ENCODE results near the gene UBE2J2.

The UBE2J2 gene

GRCh38 chr1:1273512-1274298, at the start of gene UBE2J2:
TSS of gene UBE2J2 (minus strand) at chr1:1273854. CDS start at chr1:1267992, 5,862 bp downstream.
- peak within 1 kb of the TSS; percentile 78 for H3K27ac ChIP-seq
- no peak for TF ChIP-seq ZFX (IDR thresholded peaks at IDR 0.05; ENCODE audit: borderline replicate concordance)
- TF ChIP-seq CTCF (IDR thresholded peaks at IDR 0.05): no peak

- 0 out of 2 replicates have a peak overlapping the region, but pooled peaks have one; percentile 25 for H3K27ac ChIP-seq
These were observed 49.3 kb upstream of the UBE2J2 start for GRCh38 chr1:1322952-1323351.

DNA sequence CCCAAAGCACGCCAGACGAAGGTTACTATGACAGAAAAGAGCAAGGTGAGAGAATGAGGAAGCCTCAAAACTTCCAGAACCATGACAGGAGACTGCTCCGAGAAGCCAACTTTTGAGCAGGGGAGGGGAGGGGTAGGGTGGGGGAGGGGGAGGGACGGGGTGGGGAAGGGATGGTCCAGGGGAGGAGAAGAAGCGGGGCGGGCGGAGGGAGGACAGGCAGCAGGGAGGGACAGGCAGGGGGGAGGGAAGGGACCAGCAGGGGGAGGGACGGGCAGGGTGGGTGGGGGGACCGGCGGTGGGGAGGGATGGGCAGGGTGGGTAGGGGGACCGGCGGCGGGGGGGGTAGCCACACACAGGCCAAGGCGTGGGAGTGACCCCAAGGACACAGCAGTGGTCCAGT, 48.8 kb upstream of the UBE2J2 start:
- H3K27ac ChIP-seq: no peak overlapping the region
- TF ChIP-seq CTCF (IDR thresholded peaks at IDR 0.05): no peak
- no peak for TF ChIP-seq ZFX (IDR thresholded peaks at IDR 0.05; ENCODE audit: borderline replicate concordance)

More at GRCh38 chr1:1322952-1323351, 49.3 kb upstream of the UBE2J2 start:
- no peak for TF ChIP-seq CTCF (IDR thresholded peaks at IDR 0.05)
- TF ChIP-seq ZFX (IDR thresholded peaks at IDR 0.05; ENCODE audit: borderline replicate concordance): no peak

DNA sequence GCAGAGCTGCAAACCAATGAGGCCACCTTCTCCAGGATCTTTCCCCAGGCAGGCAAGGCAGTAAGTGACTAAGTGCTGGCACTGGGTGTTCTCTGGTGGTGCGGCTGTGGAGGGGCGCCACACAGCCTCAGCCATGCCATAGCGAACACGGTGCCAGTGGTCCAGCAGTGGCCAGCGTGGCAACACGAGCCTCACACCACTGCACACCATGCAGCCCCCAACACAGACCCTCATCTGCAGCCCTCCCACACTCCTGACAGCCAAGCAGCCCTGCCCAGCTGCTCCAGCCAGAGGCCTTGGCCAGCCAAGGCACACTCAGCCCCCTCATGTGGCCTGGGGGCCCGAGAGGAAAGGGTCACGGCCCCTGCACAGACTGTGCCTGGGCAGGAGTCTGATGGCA, 47.8 kb upstream of the UBE2J2 start:
- TF ChIP-seq ZFX (IDR thresholded peaks at IDR 0.05; ENCODE audit: borderline replicate concordance) (no peak), CTCF (IDR thresholded peaks at IDR 0.05) (no peak)
- no peak overlapping the region for H3K27ac ChIP-seq

DNA sequence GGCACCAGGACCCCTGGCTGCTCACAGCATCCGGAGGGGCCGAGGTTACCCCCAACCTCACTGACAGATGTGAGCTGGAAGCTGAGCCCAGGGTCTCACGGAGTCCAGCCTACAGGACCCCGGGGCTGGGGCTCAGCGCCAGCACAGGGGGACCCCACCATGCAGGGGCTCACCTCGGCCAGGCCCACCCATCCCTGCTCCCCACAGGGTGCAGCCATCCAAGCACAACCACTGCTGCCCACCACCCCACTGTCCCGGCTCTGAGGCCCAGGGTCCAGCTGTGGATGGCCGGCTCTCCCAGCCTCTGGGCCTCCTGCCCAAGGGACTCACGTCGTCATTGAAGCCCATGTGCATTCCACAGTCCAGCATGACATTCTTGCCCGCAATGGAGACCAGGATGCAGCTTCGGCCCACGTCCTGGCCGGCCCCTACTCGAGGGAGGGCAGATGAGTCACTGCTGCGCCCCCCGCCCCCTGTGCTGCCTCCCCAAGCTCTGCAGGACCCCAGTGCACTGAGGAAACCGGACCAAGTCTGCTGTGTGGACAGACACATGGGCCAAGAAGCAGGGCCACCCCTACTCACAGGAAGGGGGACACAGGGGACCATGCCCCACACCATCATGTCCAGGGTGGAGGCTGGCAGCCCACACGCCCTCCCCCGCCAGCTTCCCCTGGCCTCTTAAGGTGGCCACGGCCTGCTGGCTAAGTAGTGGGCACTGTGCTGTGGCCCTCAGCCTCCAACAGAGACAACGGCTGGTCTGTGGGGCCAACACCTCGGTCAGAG, 47.2 kb upstream of the UBE2J2 start:
- H3K27ac ChIP-seq: no peak overlapping the region
- TF ChIP-seq ZFX (IDR thresholded peaks at IDR 0.05; ENCODE audit: borderline replicate concordance) (no peak), CTCF (IDR thresholded peaks at IDR 0.05) (no peak)

GRCh38 chr1:1319646-1319941, 45.9 kb upstream of the UBE2J2 start:
- peak overlapping the region; percentile 83 for H3K27ac ChIP-seq
- no peak for TF ChIP-seq ZFX (IDR thresholded peaks at IDR 0.05; ENCODE audit: borderline replicate concordance)

- H3K27ac ChIP-seq: peak overlapping the region; percentile 83
- no peak for TF ChIP-seq ZFX (IDR thresholded peaks at IDR 0.05; ENCODE audit: borderline replicate concordance)
- no peak for TF ChIP-seq CTCF (IDR thresholded peaks at IDR 0.05)
These were observed 45.4 kb upstream of the UBE2J2 start for GRCh38 chr1:1318777-1319645.
